Keratinocyte (primary cell): ENCODE measurements around the gene TMEM94. TPM values are rescaled to one million over a fixed set of nuclear protein-coding genes. Genes with fewer than 3 reads are reported as not detected.

Experiments used
- DNase-seq: peaks from one replicate; pipeline ENCODE4 v3.0.0-alpha.2; 2011; ENCODE audit warnings: low read depth, missing footprints, low spot score
- FAIRE-seq: peaks from 2 replicates; lab custom pipeline; 2011; peaks lifted over from hg19 to GRCh38; lab: Jason Lieb, UNC
- H2AFZ ChIP-seq: 2 replicates; pipeline ENCODE4 v1.6.0; 2012; ENCODE audit warnings: low read length, control low read depth, inconsistent platforms; ENCODE audit not compliant: control insufficient read depth
- H3K27ac ChIP-seq: 2 replicates; pipeline ENCODE4 v1.5.1; 2011; ENCODE audit warnings: low read length; ENCODE audit not compliant: control insufficient read depth, insufficient read depth
- H3K27me3 ChIP-seq: 3 replicates; pipeline ENCODE4 v1.6.0; 2011; ENCODE audit warnings: low read length; ENCODE audit not compliant: control insufficient read depth, insufficient read depth; ENCODE audit errors: extremely low read depth
- H3K36me3 ChIP-seq, 2 experiments: 2 replicates in 1 of 2; 3 replicates in 1 of 2; pipeline ENCODE4 v1.5.1; 2011; ENCODE audit warnings: low read length in 2 of 2, mild to moderate bottlenecking in 1 of 2; ENCODE audit not compliant: control insufficient read depth in 2 of 2, insufficient read depth in 2 of 2; ENCODE audit errors: extremely low read depth in 1 of 2
- H3K4me1 ChIP-seq: 3 replicates; pipeline ENCODE4 v1.5.1; 2011; ENCODE audit warnings: low read length; ENCODE audit not compliant: control insufficient read depth, insufficient read depth; ENCODE audit errors: extremely low read depth
- H3K4me2 ChIP-seq: 3 replicates; pipeline ENCODE4 v1.6.0; 2011; ENCODE audit warnings: low read depth, low read length; ENCODE audit not compliant: control insufficient read depth, insufficient read depth; ENCODE audit errors: extremely low read depth
- H3K4me3 ChIP-seq, 3 experiments: fragments of 200-600 bp in 1 of 3; sonication (generic) in 1 of 3; 2 replicates in 2 of 3; 3 replicates in 1 of 3; pipeline ENCODE4 v1.5.1; 2011 to 2016; ENCODE audit warnings: low read length in 3 of 3, mild to moderate bottlenecking in 3 of 3, control low read depth in 2 of 3, inconsistent platforms in 1 of 3, low read depth in 1 of 3, mixed read lengths in 1 of 3, mixed run types in 1 of 3, moderate library complexity in 1 of 3; ENCODE audit not compliant: control insufficient read depth in 2 of 3, insufficient read depth in 2 of 3; ENCODE audit errors: extremely low read depth in 1 of 3
- H3K79me2 ChIP-seq: 2 replicates; pipeline ENCODE4 v1.6.0; 2012; ENCODE audit warnings: low read length; ENCODE audit not compliant: control insufficient read depth, insufficient read depth
- H3K9ac ChIP-seq: 3 replicates; pipeline ENCODE4 v1.6.0; 2011; ENCODE audit warnings: low read length; ENCODE audit not compliant: control insufficient read depth, insufficient read depth; ENCODE audit errors: extremely low read depth
- H3K9me1 ChIP-seq: 3 replicates; pipeline ENCODE4 v1.6.0; 2011; ENCODE audit warnings: low read length; ENCODE audit not compliant: control insufficient read depth, insufficient read depth; ENCODE audit errors: extremely low read depth
- H3K9me3 ChIP-seq: 2 replicates; pipeline ENCODE4 v1.5.1; 2012; ENCODE audit warnings: low read depth, low read length; ENCODE audit not compliant: control insufficient read depth
- H4K20me1 ChIP-seq: 3 replicates; pipeline ENCODE4 v1.6.0; 2011; ENCODE audit warnings: low read length; ENCODE audit not compliant: control insufficient read depth, insufficient read depth; ENCODE audit errors: extremely low read depth
- EZH2 ChIP-seq: IDR thresholded peaks from one replicate; pipeline ENCODE4 v1.6.1; 2012; ENCODE audit warnings: inconsistent platforms, mild to moderate bottlenecking, low read length, moderate library complexity
- dilution Hi-C: fragments of 300-500 bp; cut with MboI; formaldehyde crosslinking; loops from one replicate; pipeline ENCODE4 v1.7.0; 2020; ENCODE audit warnings: low sequenced_read_pairs; ENCODE audit not compliant: extremely low pct_ligation_motif_present
- polyA plus RNA-seq, 5 experiments: library from polyadenylated mRNA; depleted of rRNA in 3 of 5; stranded (reverse) in 3 of 5; stranded (forward) in 1 of 5; unstranded in 1 of 5; fragments of >200 nt; gene quantifications; 1 replicate in 1 of 5; 2 replicates in 3 of 5; 3 replicates in 1 of 5; pipeline versions ENCODE4 v1.2.1 to v1.2.3, GENCODE V29; 2011 to 2012; ENCODE audit warnings: missing spikeins in 2 of 5, low read depth in 1 of 5, low replicate concordance in 1 of 5
- TF ChIP-seq, protein P1 (sequence below), 3 experiments: IDR thresholded peaks in 1 of 3; conservative IDR thresholded peaks in 1 of 3; optimal IDR thresholded peaks in 1 of 3; 2 replicates in 2 of 3; 3 replicates in 1 of 3; pipeline versions ENCODE3 to v1.5.1; 2011; ENCODE audit warnings: low read length in 3 of 3, mild to moderate bottlenecking in 3 of 3, moderate library complexity in 2 of 3, control low read depth in 1 of 3, inconsistent platforms in 1 of 3; ENCODE audit not compliant: insufficient read depth in 2 of 3; ENCODE audit errors: extremely low read depth in 1 of 3

Gene TMEM94
- polyA plus RNA-seq, 1 donor (not counting 4 experiments of a cell fraction or from before 2014, with no cell fraction given): 13.6 TPM

- no peak for TF ChIP-seq EZH2
- TF ChIP-seq, protein P1, sequence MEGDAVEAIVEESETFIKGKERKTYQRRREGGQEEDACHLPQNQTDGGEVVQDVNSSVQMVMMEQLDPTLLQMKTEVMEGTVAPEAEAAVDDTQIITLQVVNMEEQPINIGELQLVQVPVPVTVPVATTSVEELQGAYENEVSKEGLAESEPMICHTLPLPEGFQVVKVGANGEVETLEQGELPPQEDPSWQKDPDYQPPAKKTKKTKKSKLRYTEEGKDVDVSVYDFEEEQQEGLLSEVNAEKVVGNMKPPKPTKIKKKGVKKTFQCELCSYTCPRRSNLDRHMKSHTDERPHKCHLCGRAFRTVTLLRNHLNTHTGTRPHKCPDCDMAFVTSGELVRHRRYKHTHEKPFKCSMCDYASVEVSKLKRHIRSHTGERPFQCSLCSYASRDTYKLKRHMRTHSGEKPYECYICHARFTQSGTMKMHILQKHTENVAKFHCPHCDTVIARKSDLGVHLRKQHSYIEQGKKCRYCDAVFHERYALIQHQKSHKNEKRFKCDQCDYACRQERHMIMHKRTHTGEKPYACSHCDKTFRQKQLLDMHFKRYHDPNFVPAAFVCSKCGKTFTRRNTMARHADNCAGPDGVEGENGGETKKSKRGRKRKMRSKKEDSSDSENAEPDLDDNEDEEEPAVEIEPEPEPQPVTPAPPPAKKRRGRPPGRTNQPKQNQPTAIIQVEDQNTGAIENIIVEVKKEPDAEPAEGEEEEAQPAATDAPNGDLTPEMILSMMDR (optimal IDR thresholded peaks at IDR 0.05 in 1 of 3, IDR thresholded peaks at IDR 0.05 in 1 of 3, conservative IDR thresholded peaks at IDR 0.05 in 1 of 3; ENCODE audit: extremely low read depth in 1 of 3, insufficient read depth in 2 of 3, low read length in 3 of 3): no peak
- Histone ChIP-seq H3K4me3 (no peak overlapping the region), H3K4me1 (peaks cover 18% of the 10 kb centered on the region), H3K79me2 (peaks cover 1% of the 10 kb centered on the region), H3K4me2 (no peak overlapping the region), H3K9ac (no peak overlapping the region), H3K27me3 (no peaks in the 10 kb centered on the region), H3K9me1 (no peaks in the 10 kb centered on the region), H3K36me3 (no peaks in the 10 kb centered on the region), H3K27ac (no peak overlapping the region), H2AFZ (no peak overlapping the region), H3K9me3 (no peaks in the 10 kb centered on the region), H4K20me1 (no peaks in the 10 kb centered on the region)
- FAIRE-seq (no peak), DNase-seq (no peak)
- dilution Hi-C loops: no loop called here
Observed at GRCh38 chr17:75459590-75460267, 3.3 kb downstream of the TMEM94 start.

DNA sequence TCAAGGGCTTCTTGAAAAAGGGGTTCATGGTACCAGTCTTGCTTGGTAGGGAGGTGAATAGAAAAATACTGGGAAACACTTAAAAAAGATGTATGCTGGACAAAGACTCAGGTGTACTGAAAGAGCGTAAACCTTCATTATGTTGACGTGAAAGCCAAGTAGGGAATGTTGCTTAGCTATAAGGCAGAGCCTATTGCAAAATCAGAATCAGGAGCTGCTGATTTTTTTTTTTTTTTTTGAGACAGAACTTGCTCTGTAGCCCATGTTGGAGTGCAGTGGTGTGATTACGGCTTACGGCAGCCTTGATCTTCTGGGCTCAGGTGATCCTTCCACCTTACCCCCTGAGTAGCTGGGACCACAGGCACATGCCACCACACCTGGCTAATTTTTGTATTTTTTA is 3.9 kb downstream of the TMEM94 start:
- no peaks in the 10 kb centered on the region for H3K9me3 ChIP-seq
- H3K4me1 ChIP-seq: peaks cover 18% of the 10 kb centered on the region
- no peak overlapping the region for H3K27ac ChIP-seq
- no peak overlapping the region for H3K4me2 ChIP-seq
- no peaks in the 10 kb centered on the region for H3K27me3 ChIP-seq
- no peak overlapping the region for H2AFZ ChIP-seq
- no peaks in the 10 kb centered on the region for H3K9me1 ChIP-seq
- no peak for FAIRE-seq
- peaks cover 3% of the 10 kb centered on the region for H3K79me2 ChIP-seq
- TF ChIP-seq, protein P1 (optimal IDR thresholded peaks at IDR 0.05 in 1 of 3, IDR thresholded peaks at IDR 0.05 in 1 of 3, conservative IDR thresholded peaks at IDR 0.05 in 1 of 3; ENCODE audit: extremely low read depth in 1 of 3, insufficient read depth in 2 of 3, low read length in 3 of 3): no peak
- TF ChIP-seq EZH2: no peak
- H4K20me1 ChIP-seq: no peaks in the 10 kb centered on the region
- H3K9ac ChIP-seq: no peak overlapping the region
- dilution Hi-C loops: no loop called here
- no peak for DNase-seq
- H3K36me3 ChIP-seq: no peaks in the 10 kb centered on the region
- H3K4me3 ChIP-seq: no peak overlapping the region
